ENCODE measurements around the gene RNF112.
"Not testable (repeated sequence)": the region's sequence is repeated elsewhere in the genome, so short reads cannot be mapped to it uniquely, and the experiment has no call there.

Gene RNF112

GRCh38 chr17:19448341-19449268, 37.6 kb downstream of the RNF112 start:
- peak; percentile 99 for DNase-seq (ENCODE audit: low read depth)

GRCh38 chr17:19449656-19450055, 38.6 kb downstream of the RNF112 start:
- no peak for DNase-seq (ENCODE audit: low read depth)

GRCh38 chr17:19453296-19453695, 42.3 kb downstream of the RNF112 start:
- no peak for DNase-seq (ENCODE audit: low read depth)

- no peak for DNase-seq (ENCODE audit: low read depth)
These were observed 43.0 kb downstream of the RNF112 start for GRCh38 chr17:19454074-19454473.

- no peak for DNase-seq (ENCODE audit: low read depth)
These were observed 45.2 kb downstream of the RNF112 start for GRCh38 chr17:19456016-19456927.

GRCh38 chr17:19457046-19457445, 46.0 kb downstream of the RNF112 start:
- no peak for DNase-seq (ENCODE audit: low read depth)

GRCh38 chr17:19457830-19458271, 46.8 kb downstream of the RNF112 start:
- no peak for DNase-seq (ENCODE audit: low read depth)

GRCh38 chr17:19458481-19458880, 47.4 kb downstream of the RNF112 start:
- DNase-seq (ENCODE audit: low read depth): not testable (repeated sequence)

- not testable (repeated sequence) for DNase-seq (ENCODE audit: low read depth)
These were observed 48.1 kb downstream of the RNF112 start for GRCh38 chr17:19459018-19459655.

GRCh38 chr17:19460700-19461099, 49.7 kb downstream of the RNF112 start:
- DNase-seq (ENCODE audit: low read depth): no peak

- no peak for DNase-seq (ENCODE audit: low read depth)
These were observed 50.1 kb downstream of the RNF112 start for GRCh38 chr17:19461116-19461515.

GRCh38 chr17:19461681-19462080, 50.6 kb downstream of the RNF112 start:
- DNase-seq (ENCODE audit: low read depth): no peak

- DNase-seq (ENCODE audit: low read depth): not testable (repeated sequence)
These were observed 51.5 kb downstream of the RNF112 start for GRCh38 chr17:19462456-19463035.

GRCh38 chr17:19464031-19465026, 53.3 kb downstream of the RNF112 start:
- DNase-seq (ENCODE audit: low read depth): no peak
